Measurements from ENCODE around the gene LRRC42.

Gene LRRC42

DNA sequence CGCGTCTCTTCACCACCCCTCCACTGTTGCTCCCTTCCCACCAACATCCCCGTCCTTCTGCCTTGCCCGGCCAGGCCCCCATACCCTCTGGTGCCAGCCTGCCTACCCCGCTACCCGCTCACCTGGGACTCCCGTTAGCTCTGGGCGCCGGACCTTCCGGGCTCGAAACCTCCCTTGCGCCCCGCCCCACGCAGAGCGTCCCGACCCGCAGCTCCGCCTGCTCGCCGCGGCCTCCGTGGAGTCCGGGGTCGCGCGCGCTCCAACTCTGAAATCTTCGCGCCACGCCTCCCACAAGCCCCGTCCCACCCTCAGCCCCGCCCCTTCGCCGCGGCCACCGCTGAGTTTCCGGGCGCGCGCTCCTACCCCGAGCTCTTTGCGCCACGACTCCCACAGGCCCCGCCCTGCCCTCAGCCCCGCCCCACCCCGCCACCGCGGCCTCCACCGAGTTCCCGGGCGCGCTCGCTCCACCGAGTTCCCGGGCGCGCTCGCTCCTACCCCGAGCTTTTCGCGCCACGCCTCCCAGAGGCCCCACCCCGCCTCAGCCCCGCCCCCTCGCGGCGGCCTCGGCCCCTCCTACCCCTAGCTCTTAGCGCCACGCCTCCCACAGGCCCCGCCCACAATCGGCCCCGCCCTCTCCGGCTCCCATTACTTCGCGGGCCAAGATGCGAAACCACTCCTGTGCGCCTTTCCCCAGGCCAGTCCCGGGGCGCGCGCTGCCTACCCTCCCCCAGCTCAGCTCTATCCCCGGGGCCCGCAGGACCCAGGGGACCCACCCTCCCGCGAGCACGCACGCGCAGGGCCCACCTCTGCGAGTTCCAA is 508 bp upstream of the LRRC42 start, which contains the start of gene IFT25:
Gene IFT25, minus strand, starts transcription at position 267 of the 819 bp plus-strand sequence. CDS start 5,617 bp downstream, outside the sequence.
- no peaks in the 10 kb centered on the region for H3K27me3 ChIP-seq (ENCODE audit: insufficient read depth, low read length)
- H3K79me1 ChIP-seq (ENCODE audit: low read length): peaks cover 11% of the 10 kb centered on the region
- H2AK5ac ChIP-seq (ENCODE audit: low read length): no peak within 1 kb of the TSS
- H3K4me1 ChIP-seq (ENCODE audit: control insufficient read depth in 1 of 2, insufficient read depth in 2 of 2, low read length in 2 of 2): peaks cover 4 to 15% of the 10 kb centered on the region in 2 experiments
- peak within 1 kb of the TSS; percentile 94 for H2BK120ac ChIP-seq (ENCODE audit: insufficient read depth, low read length, poor library complexity)
- peak within 1 kb of the TSS; percentile 96 for H3K14ac ChIP-seq (ENCODE audit: low read length)
- no CpG with 5 or more reads among the region's 90 CpGs for WGBS (ENCODE audit: extremely low coverage, insufficient coverage, insufficient read length)
- H3K9me3 ChIP-seq (ENCODE audit: insufficient read depth, low read depth, low read length): no peaks in the 10 kb centered on the region
- peak within 1 kb of the TSS; percentile 62 for H2BK12ac ChIP-seq (ENCODE audit: low read length)
- peak within 1 kb of the TSS; percentile 91 for H4K91ac ChIP-seq (ENCODE audit: low read depth, low read length)
- peaks cover 13% of the 10 kb centered on the region for H3K79me2 ChIP-seq (ENCODE audit: control insufficient read depth, insufficient read depth, low read length, poor library complexity)
- peak within 1 kb of the TSS; percentile 97 for H4K12ac ChIP-seq (ENCODE audit: low read depth, low read length)
- peak within 1 kb of the TSS; percentile 97 for H3K18ac ChIP-seq (ENCODE audit: low read length)
- DNase-seq: peak; percentile 95 to 98
- peak within 1 kb of the TSS; percentile 99 for H2AFZ ChIP-seq (ENCODE audit: insufficient read depth, low read length, poor library complexity)
- H3K4me2 ChIP-seq (ENCODE audit: low read length): peak within 1 kb of the TSS; percentile 82
- peak within 1 kb of the TSS; percentile 93 for H3K4me3 ChIP-seq (ENCODE audit: low read depth, low read length)
- peak within 1 kb of the TSS; percentile 98 for H4K8ac ChIP-seq (ENCODE audit: low read depth, low read length)
- H3K4ac ChIP-seq (ENCODE audit: low read depth, low read length): peak within 1 kb of the TSS; percentile 97
- H3K27ac ChIP-seq (ENCODE audit: low read depth, low read length): peak within 1 kb of the TSS; percentile 72
- peak within 1 kb of the TSS; percentile 88 for H3K9ac ChIP-seq (ENCODE audit: low read length)
- H2BK5ac ChIP-seq (ENCODE audit: low read depth, low read length, poor library complexity): peak within 1 kb of the TSS; percentile 89
- peaks cover 0 to 3% of the 10 kb centered on the region in 2 experiments for H3K36me3 ChIP-seq (ENCODE audit: control insufficient read depth in 1 of 2, insufficient read depth in 2 of 2, low read length in 2 of 2)
- no peak within 1 kb of the TSS for H3K23ac ChIP-seq (ENCODE audit: low read length)

DNA sequence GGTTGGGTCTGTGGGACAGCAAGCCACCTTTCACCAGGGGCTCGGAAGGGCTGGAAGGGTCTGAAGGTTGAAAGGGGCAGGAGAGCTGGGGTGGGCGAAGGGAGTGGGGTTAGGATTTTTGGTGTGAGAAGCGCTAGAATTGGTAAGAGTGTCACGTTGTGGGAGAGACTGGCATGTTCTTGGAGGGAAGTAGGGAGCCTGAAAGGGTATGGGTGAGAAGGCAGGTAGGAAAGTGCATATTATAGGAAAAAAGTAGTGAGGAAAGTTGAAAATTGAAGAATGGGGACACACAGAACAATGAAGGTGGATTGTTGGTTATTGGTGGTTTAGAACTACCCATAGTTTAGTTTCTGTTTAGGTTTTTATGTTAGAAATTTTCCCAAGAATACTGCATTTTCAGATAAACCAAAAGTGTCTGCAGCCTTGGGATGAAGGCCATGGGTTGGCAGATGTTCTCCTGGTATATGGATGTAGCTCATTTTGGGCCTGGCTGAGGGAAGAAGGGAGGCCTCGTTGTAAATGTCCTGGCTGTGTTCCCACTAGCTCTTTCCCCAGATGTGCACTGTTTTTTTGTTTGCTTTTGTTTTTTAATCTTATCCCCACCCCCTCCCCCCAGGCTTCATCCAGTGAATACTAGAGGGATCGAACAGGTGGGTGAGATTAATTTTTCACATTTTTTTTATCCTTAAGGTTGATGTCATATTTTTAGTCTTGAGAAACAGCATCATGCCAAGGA is 1.2 kb downstream of the LRRC42 start:
- WGBS (ENCODE audit: extremely low coverage, insufficient coverage, insufficient read length): 100% methylated on average over 2 of the region's 6 CpGs

GRCh38 chr1:53948291-53948690 is 2.1 kb downstream of the LRRC42 start:
- Histone ChIP-seq H3K79me2 (ENCODE audit: control insufficient read depth, insufficient read depth, low read length, poor library complexity) (peaks cover 13% of the 10 kb centered on the region), H2BK120ac (ENCODE audit: insufficient read depth, low read length, poor library complexity) (no peak overlapping the region), H2AFZ (ENCODE audit: insufficient read depth, low read length, poor library complexity) (no peak overlapping the region), H3K4ac (ENCODE audit: low read depth, low read length) (no peak overlapping the region), H3K23ac (ENCODE audit: low read length) (no peak overlapping the region), H4K12ac (ENCODE audit: low read depth, low read length) (no peak overlapping the region), H4K91ac (ENCODE audit: low read depth, low read length) (no peak overlapping the region), H3K36me3 (ENCODE audit: control insufficient read depth in 1 of 2, insufficient read depth in 2 of 2, low read length in 2 of 2) (peaks cover 7 to 11% of the 10 kb centered on the region in 2 experiments), H3K4me3 (ENCODE audit: low read depth, low read length) (no peak overlapping the region), H3K18ac (ENCODE audit: low read length) (no peak overlapping the region), H3K27ac (ENCODE audit: low read depth, low read length) (no peak overlapping the region), H3K27me3 (ENCODE audit: insufficient read depth, low read length) (no peaks in the 10 kb centered on the region), H2BK12ac (ENCODE audit: low read length) (no peak overlapping the region), H3K4me1 (ENCODE audit: control insufficient read depth in 1 of 2, insufficient read depth in 2 of 2, low read length in 2 of 2) (peaks cover 4 to 14% of the 10 kb centered on the region in 2 experiments), H3K9ac (ENCODE audit: low read length) (no peak overlapping the region), H2BK5ac (ENCODE audit: low read depth, low read length, poor library complexity) (no peak overlapping the region), H3K4me2 (ENCODE audit: low read length) (no peak overlapping the region), H3K14ac (ENCODE audit: low read length) (no peak overlapping the region), H3K9me3 (ENCODE audit: insufficient read depth, low read depth, low read length) (no peaks in the 10 kb centered on the region), H4K8ac (ENCODE audit: low read depth, low read length) (no peak overlapping the region), H3K79me1 (ENCODE audit: low read length) (peaks cover 11% of the 10 kb centered on the region), H2AK5ac (ENCODE audit: low read length) (no peak overlapping the region)
- no peak for DNase-seq
- no CpG with 5 or more reads among the region's 5 CpGs for WGBS (ENCODE audit: extremely low coverage, insufficient coverage, insufficient read length)

More for the DNA sequence above, 1.2 kb downstream of the LRRC42 start:
- H2AFZ ChIP-seq (ENCODE audit: insufficient read depth, low read length, poor library complexity): no peak overlapping the region
- peaks cover 13% of the 10 kb centered on the region for H3K79me2 ChIP-seq (ENCODE audit: control insufficient read depth, insufficient read depth, low read length, poor library complexity)
- no peak overlapping the region for H2BK5ac ChIP-seq (ENCODE audit: low read depth, low read length, poor library complexity)
- H3K79me1 ChIP-seq (ENCODE audit: low read length): peaks cover 11% of the 10 kb centered on the region
- H3K4me2 ChIP-seq (ENCODE audit: low read length): peak overlapping the region; percentile 82
- H4K91ac ChIP-seq (ENCODE audit: low read depth, low read length): peak overlapping the region; percentile 91
- peak overlapping the region; percentile 93 for H3K14ac ChIP-seq (ENCODE audit: low read length)
- H4K12ac ChIP-seq (ENCODE audit: low read depth, low read length): no peak overlapping the region
- H3K4ac ChIP-seq (ENCODE audit: low read depth, low read length): peak overlapping the region; percentile 80
- H3K9me3 ChIP-seq (ENCODE audit: insufficient read depth, low read depth, low read length): no peaks in the 10 kb centered on the region
- H3K36me3 ChIP-seq (ENCODE audit: control insufficient read depth in 1 of 2, insufficient read depth in 2 of 2, low read length in 2 of 2): peaks cover 7 to 10% of the 10 kb centered on the region in 2 experiments
- DNase-seq: no peak
- H3K23ac ChIP-seq (ENCODE audit: low read length): no peak overlapping the region
- H2AK5ac ChIP-seq (ENCODE audit: low read length): peak overlapping the region; percentile 0
- H3K18ac ChIP-seq (ENCODE audit: low read length): no peak overlapping the region
- H3K27ac ChIP-seq (ENCODE audit: low read depth, low read length): no peak overlapping the region
- H3K9ac ChIP-seq (ENCODE audit: low read length): no peak overlapping the region
- H3K4me3 ChIP-seq (ENCODE audit: low read depth, low read length): peak overlapping the region; percentile 93
- H4K8ac ChIP-seq (ENCODE audit: low read depth, low read length): peak overlapping the region; percentile 82
- no peak overlapping the region for H2BK12ac ChIP-seq (ENCODE audit: low read length)
- no peaks in the 10 kb centered on the region for H3K27me3 ChIP-seq (ENCODE audit: insufficient read depth, low read length)
- no peak overlapping the region for H2BK120ac ChIP-seq (ENCODE audit: insufficient read depth, low read length, poor library complexity)
- peaks cover 4 to 15% of the 10 kb centered on the region in 2 experiments for H3K4me1 ChIP-seq (ENCODE audit: control insufficient read depth in 1 of 2, insufficient read depth in 2 of 2, low read length in 2 of 2)

Data from trophoblast cell (in vitro differentiated cells and primary cell).